H7 (cell line): ENCODE measurements around the gene IKBKE. TPM values are rescaled to one million over a fixed set of nuclear protein-coding genes. Genes with fewer than 3 reads are reported as not detected.
A peak's percentile ranks its signal among the peaks of the same experiment; 100 is the strongest.

Source experiments
- DNase-seq: peaks from one replicate; pipeline ENCODE4 v3.0.0; 2012
- H3K27me3 ChIP-seq: 2 replicates; pipeline ENCODE4 v1.6.0; 2011; ENCODE audit warnings: mild to moderate bottlenecking, low read length; ENCODE audit not compliant: control insufficient read depth, insufficient read depth
- H3K36me3 ChIP-seq: replicated peaks from 2 replicates; pipeline ENCODE4 v1.5.1; 2011; ENCODE audit warnings: low read length; ENCODE audit not compliant: control insufficient read depth, insufficient read depth
- H3K4me3 ChIP-seq: 2 replicates; pipeline ENCODE4 v1.5.1; 2011; ENCODE audit warnings: low read depth, mild to moderate bottlenecking, control low read depth, low read length, moderate library complexity; ENCODE audit not compliant: insufficient read depth
- total RNA-seq: library from RNA; depleted of rRNA; stranded (reverse); fragments of >200 nt; shearing (Covaris generic); gene quantifications from 2 replicates; pipeline ENCODE4 v1.2.3, GENCODE V29; 2014

The IKBKE gene
- total RNA-seq, 1 experiment from 2014 or later = 9.4 TPM

DNA sequence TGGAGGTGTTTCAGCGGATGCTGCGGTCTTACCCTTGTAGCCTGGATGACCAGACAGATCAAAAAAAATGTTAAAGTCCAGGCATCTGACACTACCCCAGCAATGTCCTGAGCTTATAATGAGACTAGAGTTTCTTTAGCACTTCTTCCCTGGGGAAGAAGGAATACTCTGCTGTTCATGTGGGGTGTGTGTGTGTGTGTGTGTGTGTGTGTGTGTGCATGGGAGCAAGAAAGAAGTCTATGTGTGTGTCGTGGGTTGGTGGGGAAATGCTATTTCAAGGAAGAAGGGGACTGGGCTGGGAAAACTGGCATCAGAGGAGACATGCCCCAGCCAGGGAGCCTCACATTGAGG is 34.1 kb downstream of the IKBKE start:
- Histone ChIP-seq H3K4me3 (no peak overlapping the region), H3K27me3 (peaks cover 67% of the 10 kb centered on the region), H3K36me3 (no peaks in the 10 kb centered on the region)
- no peak for DNase-seq

DNA sequence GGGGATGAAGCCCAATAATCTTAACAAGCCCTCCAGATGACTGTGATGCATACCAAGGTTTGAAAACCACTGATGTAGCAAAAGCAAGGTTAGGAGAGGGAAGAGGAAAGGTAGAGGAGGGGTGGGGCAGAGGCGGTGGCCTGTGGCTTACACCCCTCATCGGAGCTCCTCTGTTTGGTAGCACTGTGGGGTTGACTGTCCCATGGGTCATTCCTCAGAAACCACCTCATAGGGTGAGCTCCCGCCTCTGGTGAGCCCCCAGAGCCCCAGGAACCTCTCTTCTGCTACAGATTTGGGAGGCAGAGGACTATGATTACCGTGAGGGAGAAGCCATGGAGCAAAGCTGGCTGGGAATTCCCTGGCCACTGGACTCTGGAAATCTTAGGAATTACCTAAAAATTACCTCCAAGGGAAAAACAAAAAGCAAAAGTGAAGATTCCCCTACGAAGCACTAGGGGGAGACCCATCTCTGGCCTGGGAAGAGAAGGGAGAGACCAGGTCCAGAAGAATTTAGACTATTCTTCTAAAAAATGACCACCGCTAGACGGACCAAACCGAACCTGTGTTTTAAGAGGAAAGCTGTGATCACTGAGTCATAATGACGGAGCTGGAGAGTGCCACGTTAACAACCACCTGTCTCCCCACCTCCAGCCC is 35.6 kb downstream of the IKBKE start:
- peaks cover 78% of the 10 kb centered on the region for H3K27me3 ChIP-seq
- peak; percentile 62 for DNase-seq
- H3K36me3 ChIP-seq = no peaks in the 10 kb centered on the region
- H3K4me3 ChIP-seq = no peak overlapping the region

DNA sequence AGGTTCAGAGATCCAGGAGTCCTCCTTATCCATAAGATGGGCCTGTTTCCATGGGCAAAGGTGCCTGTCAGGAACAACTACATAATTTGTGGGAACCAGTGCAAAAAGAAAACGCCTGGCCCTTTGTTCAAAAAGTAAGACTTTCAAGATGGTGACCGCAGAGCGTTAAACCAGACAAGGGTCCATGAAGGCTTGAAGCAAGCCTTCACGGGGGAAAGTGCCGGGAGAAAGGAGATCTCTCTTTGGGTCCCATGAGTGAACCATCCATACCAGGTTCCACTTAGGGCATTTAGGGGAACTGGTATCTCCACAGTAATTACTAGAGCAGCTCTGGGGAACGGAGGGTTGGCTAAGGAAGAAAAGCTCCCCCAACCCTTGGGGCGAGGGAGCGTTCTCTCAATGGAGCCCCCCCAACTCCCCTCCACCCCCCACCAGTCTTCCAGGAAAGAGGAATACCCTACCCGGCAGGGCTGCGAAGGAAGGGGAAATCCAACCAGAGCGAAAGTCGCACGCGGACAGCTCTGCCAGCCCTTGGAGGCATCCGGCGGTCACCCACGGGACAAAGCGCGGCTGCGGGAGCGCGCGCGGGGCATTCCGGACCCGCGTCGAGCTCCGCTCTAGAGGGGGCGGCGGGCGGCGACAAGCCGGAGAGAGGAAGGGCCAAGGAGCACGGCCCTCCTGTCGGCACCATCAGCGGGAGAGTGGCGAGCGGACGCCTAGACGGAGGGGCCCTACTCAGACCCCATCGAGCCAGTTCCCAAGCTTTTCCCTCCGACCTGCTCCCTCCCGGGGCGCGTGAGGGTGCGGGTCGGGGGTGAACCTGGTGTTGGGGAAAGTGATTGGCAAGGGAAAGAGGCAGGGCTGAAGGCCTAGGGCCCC is 36.4 kb downstream of the IKBKE start:
- H3K27me3 ChIP-seq = peaks cover 78% of the 10 kb centered on the region
- no peak for DNase-seq
- no peaks in the 10 kb centered on the region for H3K36me3 ChIP-seq

GRCh38 chr1:206507284-206508129 is 37.2 kb downstream of the IKBKE start, which contains the start of gene RASSF5:
TSS of gene RASSF5 (plus strand) at chr1:206507531. CDS start at chr1:206507603, 72 bp downstream.
- Histone ChIP-seq H3K27me3 (peaks cover 73% of the 10 kb centered on the region), H3K4me3 (peak within 1 kb of the TSS; percentile 69), H3K36me3 (no peaks in the 10 kb centered on the region)
- DNase-seq = peak; percentile 95

More for the DNA sequence above, 36.4 kb downstream of the IKBKE start:
- peak overlapping the region; percentile 69 for H3K4me3 ChIP-seq

- Histone ChIP-seq H3K4me3 (peak overlapping the region; percentile 69), H3K36me3 (no peaks in the 10 kb centered on the region), H3K27me3 (peaks cover 67% of the 10 kb centered on the region)
- DNase-seq = no peak
These were observed 38.0 kb downstream of the IKBKE start for GRCh38 chr1:206508130-206508889.

GRCh38 chr1:206508956-206509355 is 38.7 kb downstream of the IKBKE start:
- Histone ChIP-seq H3K27me3 (peaks cover 61% of the 10 kb centered on the region), H3K36me3 (no peaks in the 10 kb centered on the region), H3K4me3 (no peak overlapping the region)
- DNase-seq = no peak

GRCh38 chr1:206509612-206510257 is 39.5 kb downstream of the IKBKE start:
- DNase-seq = no peak
- H3K4me3 ChIP-seq = no peak overlapping the region
- H3K36me3 ChIP-seq = no peaks in the 10 kb centered on the region
- peaks cover 55% of the 10 kb centered on the region for H3K27me3 ChIP-seq

- no peaks in the 10 kb centered on the region for H3K36me3 ChIP-seq
- H3K4me3 ChIP-seq = no peak overlapping the region
- DNase-seq = no peak
- H3K27me3 ChIP-seq = peaks cover 50% of the 10 kb centered on the region
These were observed 40.1 kb downstream of the IKBKE start for GRCh38 chr1:206510371-206510770.

DNA sequence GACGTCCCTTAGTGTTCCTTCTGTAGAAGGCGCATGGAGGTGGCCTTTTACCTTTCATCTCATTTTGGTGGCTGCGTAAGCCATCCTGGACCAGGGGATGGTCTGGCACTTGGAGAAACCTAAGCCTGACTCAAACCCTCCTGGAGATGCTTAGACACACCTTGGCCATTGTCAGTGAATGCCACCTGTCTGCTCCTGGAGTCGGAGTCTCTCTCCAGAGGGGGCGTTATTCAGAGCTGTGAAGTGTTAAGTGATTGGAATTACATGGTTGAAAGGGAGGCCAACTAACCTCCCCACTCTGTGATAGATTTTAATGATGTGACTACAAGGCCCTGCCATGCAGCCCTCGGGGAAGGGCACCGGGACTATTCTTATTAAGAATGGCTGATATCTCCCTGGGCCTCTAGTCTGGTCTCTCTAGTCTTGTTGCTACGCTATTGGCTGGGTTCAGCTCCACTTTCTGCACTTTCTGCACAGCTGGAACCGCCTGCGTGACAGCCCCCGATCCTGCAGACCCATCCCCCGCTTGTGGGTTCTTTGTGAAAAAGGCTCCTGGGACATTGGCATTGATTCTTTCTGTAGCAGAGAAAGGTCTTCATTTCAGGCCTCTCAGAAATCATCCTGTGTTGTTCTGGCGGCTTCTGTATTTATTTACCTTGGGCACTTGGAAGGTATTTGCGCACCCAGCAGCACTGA is 41.2 kb downstream of the IKBKE start:
- Histone ChIP-seq H3K36me3 (no peaks in the 10 kb centered on the region), H3K27me3 (peaks cover 38% of the 10 kb centered on the region), H3K4me3 (no peak overlapping the region)
- no peak for DNase-seq

GRCh38 chr1:206512058-206512850 is 42.0 kb downstream of the IKBKE start:
- no peak overlapping the region for H3K4me3 ChIP-seq
- H3K27me3 ChIP-seq = peaks cover 33% of the 10 kb centered on the region
- DNase-seq = no peak
- no peaks in the 10 kb centered on the region for H3K36me3 ChIP-seq

GRCh38 chr1:206512851-206513180 is 42.5 kb downstream of the IKBKE start:
- H3K36me3 ChIP-seq = no peaks in the 10 kb centered on the region

DNA sequence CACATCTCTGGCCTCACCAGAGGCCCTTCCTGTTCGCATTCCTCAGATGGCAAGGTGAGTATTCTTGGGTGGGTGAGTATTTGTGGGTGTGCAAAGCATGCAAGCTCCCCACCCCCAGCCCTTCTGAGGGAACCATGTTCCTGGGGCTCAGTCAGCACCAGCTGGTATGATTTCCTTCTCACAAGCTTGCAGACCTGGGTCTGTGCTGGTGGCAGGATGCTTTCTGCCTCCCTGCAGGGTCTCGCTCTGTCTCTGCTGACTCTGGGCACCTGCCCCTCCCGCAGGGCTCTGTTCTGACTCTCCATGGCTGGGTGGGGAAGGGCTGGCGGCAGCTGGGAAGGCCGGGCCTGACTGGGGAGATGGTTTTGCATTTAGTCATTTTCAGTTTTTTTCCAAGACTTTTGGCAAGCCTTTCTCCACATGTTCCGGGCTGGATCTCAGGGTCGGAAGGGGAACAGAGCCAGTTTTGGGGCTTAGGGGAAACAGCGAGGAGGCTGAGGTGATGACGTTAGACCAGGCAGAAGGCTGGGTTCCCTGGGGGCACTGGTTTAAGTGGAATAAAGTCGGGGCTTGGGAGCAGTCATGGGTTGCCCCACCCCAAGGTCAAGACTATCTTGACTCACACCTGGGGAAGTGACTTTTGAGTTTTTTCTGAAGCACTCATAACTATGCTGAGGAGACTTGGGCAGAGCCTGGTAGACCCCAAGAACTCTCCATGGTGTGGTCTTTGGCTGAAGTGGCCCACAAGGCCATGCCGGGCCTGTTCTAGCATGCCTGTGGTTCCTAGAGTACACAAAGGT is 43.2 kb downstream of the IKBKE start:
- no peaks in the 10 kb centered on the region for H3K36me3 ChIP-seq
- peaks cover 21% of the 10 kb centered on the region for H3K27me3 ChIP-seq
- DNase-seq = no peak
- no peak overlapping the region for H3K4me3 ChIP-seq

More at GRCh38 chr1:206512851-206513180, 42.5 kb downstream of the IKBKE start:
- no peak overlapping the region for H3K4me3 ChIP-seq
- no peak for DNase-seq
- peaks cover 28% of the 10 kb centered on the region for H3K27me3 ChIP-seq
